PC-3 (cell line): ENCODE measurements around the gene SVOPL. TPM values are rescaled to one million over a fixed set of nuclear protein-coding genes. Genes with fewer than 3 reads are reported as not detected.
"Not testable (repeated sequence)": the region's sequence is repeated elsewhere in the genome, so short reads cannot be mapped to it uniquely, and the experiment has no call there.

Source experiments
- ATAC-seq: fragments of 200-7000 bp; cut with Tn5 transposase; 2 replicates; pipeline ENCODE4 v1.9.1; 2020; ENCODE audit warnings: mild to moderate bottlenecking, moderate library complexity
- BruUV-seq: library from RNA; stranded (reverse); fragments of 400-500 nt; replicated peaks from 2 replicates; lab custom pipeline; 2021; lab: Mats Ljungman, UMichigan
- CTCF ChIA-PET: fragments of 300-600 bp; sonication (Branson Sonifier 250); formaldehyde crosslinking; loops from one replicate; lab custom pipeline; 2022; ENCODE audit warnings: antibody characterized with exemption; lab: Charles Lee
- POLR2A ChIA-PET: fragments of 300-600 bp; sonication (Branson Sonifier 250); formaldehyde crosslinking; loops from one replicate; lab custom pipeline; 2022; ENCODE audit warnings: antibody characterized with exemption; ENCODE audit not compliant: unreplicated experiment; lab: Charles Lee
- DNase-seq: peaks from one replicate; pipeline ENCODE4 v3.0.0-alpha.2; 2015
- H2AFZ ChIP-seq: fragments of 300-600 bp; sonication (generic); 2 replicates; pipeline ENCODE4 v1.6.0; 2016; ENCODE audit warnings: antibody characterized with exemption, low read length
- H3F3A ChIP-seq: fragments of 300-600 bp; sonication (generic); one replicate; pipeline ENCODE4 v1.6.0; 2017; ENCODE audit warnings: antibody characterized with exemption, low read length, control low read depth, mild to moderate bottlenecking; ENCODE audit not compliant: unreplicated experiment
- H3K27ac ChIP-seq: fragments of 300-600 bp; sonication (generic); 2 replicates; pipeline ENCODE4 v1.5.1; 2016; ENCODE audit warnings: mild to moderate bottlenecking, low read length
- H3K27me3 ChIP-seq: fragments of 300-600 bp; sonication (generic); 2 replicates; pipeline ENCODE4 v1.6.1; 2016; ENCODE audit warnings: low read length, mixed read lengths
- H3K36me3 ChIP-seq: fragments of 300-600 bp; sonication (generic); 2 replicates; pipeline ENCODE4 v1.6.1; 2016; ENCODE audit warnings: low read depth, mixed run types, low read length, mixed read lengths
- H3K4me1 ChIP-seq: fragments of 300-600 bp; sonication (generic); 2 replicates; pipeline ENCODE4 v1.5.1; 2016; ENCODE audit warnings: low read length; ENCODE audit not compliant: insufficient read depth
- H3K4me2 ChIP-seq: fragments of 300-600 bp; sonication (generic); 2 replicates; pipeline ENCODE4 v1.6.0; 2016; ENCODE audit warnings: low read length
- H3K4me3 ChIP-seq: fragments of 300-600 bp; sonication (generic); 2 replicates; pipeline ENCODE4 v1.5.1; 2016; ENCODE audit warnings: mild to moderate bottlenecking, low read length, mixed read lengths
- H3K79me2 ChIP-seq: fragments of 300-600 bp; sonication (generic); 2 replicates; pipeline ENCODE4 v1.6.1; 2017; ENCODE audit warnings: low read length, mixed read lengths
- H3K9ac ChIP-seq: fragments of 300-600 bp; sonication (generic); 2 replicates; pipeline ENCODE4 v1.6.0; 2016; ENCODE audit warnings: mild to moderate bottlenecking, low read length
- H3K9me2 ChIP-seq: fragments of 300-600 bp; sonication (generic); replicated peaks from 2 replicates; pipeline ENCODE4 v1.6.1; 2016; ENCODE audit warnings: mixed run types, low read length, mixed read lengths
- H3K9me3 ChIP-seq: fragments of 300-600 bp; sonication (generic); 2 replicates; pipeline ENCODE4 v1.6.1; 2016; ENCODE audit warnings: low read length, mixed read lengths
- H4K20me1 ChIP-seq: fragments of 300-600 bp; sonication (generic); 2 replicates; pipeline ENCODE4 v1.6.1; 2016; ENCODE audit warnings: low read length, mixed read lengths
- CTCF ChIP-seq: fragments of 300-600 bp; sonication (generic); conservative IDR thresholded peaks from 2 replicates; pipeline ENCODE4 v1.5.1; 2017; ENCODE audit warnings: antibody characterized with exemption, low read depth, mild to moderate bottlenecking, low read length
- EZH2 ChIP-seq: fragments of 300-600 bp; sonication (generic); IDR thresholded peaks from one replicate; pipeline ENCODE4 v1.6.1; 2017; ENCODE audit warnings: antibody characterized with exemption, mild to moderate bottlenecking, low read length; ENCODE audit not compliant: unreplicated experiment
- EZH2phosphoT487 ChIP-seq: fragments of 300-600 bp; sonication (generic); IDR thresholded peaks from 2 replicates; pipeline ENCODE4 v1.6.1; 2018; ENCODE audit warnings: mild to moderate bottlenecking, antibody characterized with exemption, low read length, borderline replicate concordance
- intact Hi-C: fragments of 100-400 bp; cut with micrococcal nuclease; formaldehyde crosslinking; loops from 2 replicates; pipeline ENCODE4 v1.9.0; 2023
- total RNA-seq: library from RNA; depleted of rRNA; stranded (reverse); fragments of >200 nt; gene quantifications from 2 replicates; pipeline ENCODE4 v1.2.3, GENCODE V29; 2014

The SVOPL gene
- total RNA-seq, 1 experiment from 2014 or later, result not detected

- H4K20me1 ChIP-seq, result no peaks in the 10 kb centered on the region
- DNase-seq, result no peak
- no peak overlapping the region for H3K27ac ChIP-seq
- BruUV-seq, result no TSS peak
- no peak overlapping the region for H3K9ac ChIP-seq
- intact Hi-C loops, result no loop called here
- no peak overlapping the region for H2AFZ ChIP-seq
- H3K4me3 ChIP-seq, result no peak overlapping the region
- H3K4me1 ChIP-seq, result no peaks in the 10 kb centered on the region
- H3K9me3 ChIP-seq, result no peaks in the 10 kb centered on the region
- no peaks in the 10 kb centered on the region for H3K9me2 ChIP-seq
- TF ChIP-seq EZH2phosphoT487 (no peak), CTCF (no peak), EZH2 (no peak)
- ChIA-PET CTCF (no interaction called here), POLR2A (no interaction called here)
- H3F3A ChIP-seq, result no peaks in the 10 kb centered on the region
- no peaks in the 10 kb centered on the region for H3K79me2 ChIP-seq
- H3K27me3 ChIP-seq, result no peaks in the 10 kb centered on the region
- H3K36me3 ChIP-seq, result no peaks in the 10 kb centered on the region
- no peak for ATAC-seq
- H3K4me2 ChIP-seq, result no peak overlapping the region
Measured at GRCh38 chr7:138691178-138691577, 10.0 kb downstream of the SVOPL start.

- Histone ChIP-seq H3K9me2 (no peaks in the 10 kb centered on the region), H3K4me3 (no peak overlapping the region), H4K20me1 (no peaks in the 10 kb centered on the region), H3K4me2 (no peak overlapping the region), H3K79me2 (no peaks in the 10 kb centered on the region), H3F3A (no peaks in the 10 kb centered on the region), H3K27ac (no peak overlapping the region), H3K9me3 (no peaks in the 10 kb centered on the region), H3K36me3 (no peaks in the 10 kb centered on the region), H3K9ac (no peak overlapping the region), H3K4me1 (no peaks in the 10 kb centered on the region), H2AFZ (no peak overlapping the region), H3K27me3 (no peaks in the 10 kb centered on the region)
- ChIA-PET CTCF (no interaction called here), POLR2A (no interaction called here)
- no peak for TF ChIP-seq CTCF
- TF ChIP-seq EZH2phosphoT487, result no peak
- no peak for TF ChIP-seq EZH2
- no peak for DNase-seq
- ATAC-seq, result no peak
- no TSS peak for BruUV-seq
- intact Hi-C loops, result no loop called here
Measured at GRCh38 chr7:138690495-138690894, 10.7 kb downstream of the SVOPL start.

- H3K79me2 ChIP-seq, H3K27ac ChIP-seq, H3K9me2 ChIP-seq, H3K36me3 ChIP-seq, H3K4me2 ChIP-seq, POLR2A ChIA-PET, intact Hi-C loops, H3F3A ChIP-seq, H3K4me3 ChIP-seq, H3K27me3 ChIP-seq, BruUV-seq, H4K20me1 ChIP-seq, H3K4me1 ChIP-seq, ATAC-seq, CTCF ChIA-PET, H3K9ac ChIP-seq, H3K9me3 ChIP-seq, DNase-seq, H2AFZ ChIP-seq: not testable (repeated sequence)
Measured at GRCh38 chr7:138688037-138688436, 13.1 kb downstream of the SVOPL start.
